ENCODE data around the gene SPRN.

Gene SPRN

DNA sequence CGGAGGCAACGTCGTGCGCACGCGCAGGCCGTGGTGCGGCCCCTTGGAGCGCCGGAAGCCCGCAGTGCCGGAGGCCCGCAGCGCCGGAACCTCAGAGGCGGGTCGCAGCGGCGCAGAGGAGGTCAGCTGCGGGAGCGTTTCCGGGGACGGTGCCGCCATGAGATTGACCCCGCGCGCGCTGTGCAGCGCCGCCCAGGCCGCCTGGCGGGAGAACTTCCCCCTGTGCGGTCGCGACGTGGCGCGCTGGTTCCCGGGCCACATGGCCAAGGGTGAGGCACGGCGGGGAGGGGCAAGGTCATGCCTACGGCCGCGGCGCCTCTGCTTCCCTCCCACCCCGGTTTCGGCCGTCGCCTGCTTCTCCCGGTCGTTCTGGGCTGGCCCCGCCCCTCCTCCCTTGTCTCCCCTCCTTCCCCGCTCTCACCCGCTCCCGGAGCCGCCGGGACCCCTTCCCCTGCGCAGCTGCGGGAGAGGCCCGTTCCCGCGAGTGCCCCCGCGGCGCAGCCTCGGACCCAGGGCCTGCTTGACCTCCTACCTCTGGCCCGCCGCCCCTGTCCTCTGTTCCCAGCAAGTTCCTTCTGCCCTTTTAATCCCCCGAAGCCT lies 30.3 kb downstream of the SPRN start, which contains the start of gene MTG1:
MTG1 (plus strand) TSS at position 94 of the 600 bp plus-strand sequence; CDS start at position 158, 64 bp downstream.
- peaks cover 19 to 26% of the 10 kb centered on the region in 2 experiments for H3K4me1 ChIP-seq (ENCODE audit: control insufficient read depth in 1 of 2, insufficient read depth in 1 of 2, low read depth in 1 of 2, low read length in 1 of 2)
- peaks cover 14% of the 10 kb centered on the region for H3K36me3 ChIP-seq
- H3K27ac ChIP-seq: peak within 1 kb of the TSS; percentile 75
- TF ChIP-seq CTCF (IDR thresholded peaks at IDR 0.05): peak; percentile 62
- peak within 1 kb of the TSS; percentile 64 to 88 for H3K4me3 ChIP-seq (ENCODE audit: low read depth in 1 of 2, low read length in 1 of 2)
- no peaks in the 10 kb centered on the region for H3K27me3 ChIP-seq
- H3K9me3 ChIP-seq: no peaks in the 10 kb centered on the region

DNA sequence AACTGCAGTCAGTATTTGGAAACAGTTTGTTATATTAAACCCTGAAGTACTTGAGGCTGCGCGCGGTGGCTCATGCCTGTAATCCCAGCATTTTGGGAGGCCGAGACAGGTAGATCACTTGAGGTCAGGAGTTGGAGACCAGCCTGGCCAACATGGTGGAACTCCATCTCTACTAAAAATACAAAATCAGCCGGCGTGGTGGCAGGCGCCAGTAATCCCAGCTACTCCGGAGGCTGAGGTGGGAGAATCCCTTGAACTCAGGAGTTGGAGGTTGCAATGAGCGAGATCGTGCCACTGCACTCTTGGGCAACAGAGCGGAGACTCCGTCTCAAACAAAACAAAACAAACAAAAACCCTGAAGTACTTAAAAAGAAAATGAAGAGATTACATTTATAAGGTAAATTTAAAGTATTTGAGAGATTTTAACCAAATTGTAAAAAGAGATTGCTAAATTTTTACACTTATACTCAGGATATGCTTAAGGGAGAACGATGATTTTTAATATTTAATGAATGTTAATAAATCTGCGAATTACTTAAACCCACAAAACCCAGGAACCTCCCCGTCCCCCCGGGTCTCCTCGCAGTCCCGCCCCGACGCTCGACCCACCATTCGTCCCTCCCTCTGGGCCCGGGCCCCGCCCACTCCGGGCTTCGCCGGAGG lies 30.9 kb downstream of the SPRN start:
- peaks cover 9% of the 10 kb centered on the region for H3K36me3 ChIP-seq
- peak overlapping the region; percentile 64 to 88 for H3K4me3 ChIP-seq (ENCODE audit: low read depth in 1 of 2, low read length in 1 of 2)
- H3K9me3 ChIP-seq: no peaks in the 10 kb centered on the region
- H3K4me1 ChIP-seq (ENCODE audit: control insufficient read depth in 1 of 2, insufficient read depth in 1 of 2, low read depth in 1 of 2, low read length in 1 of 2): peaks cover 23 to 28% of the 10 kb centered on the region in 2 experiments
- H3K27ac ChIP-seq: peak overlapping the region; percentile 75
- TF ChIP-seq CTCF (IDR thresholded peaks at IDR 0.05): no peak
- H3K27me3 ChIP-seq: no peaks in the 10 kb centered on the region

DNA sequence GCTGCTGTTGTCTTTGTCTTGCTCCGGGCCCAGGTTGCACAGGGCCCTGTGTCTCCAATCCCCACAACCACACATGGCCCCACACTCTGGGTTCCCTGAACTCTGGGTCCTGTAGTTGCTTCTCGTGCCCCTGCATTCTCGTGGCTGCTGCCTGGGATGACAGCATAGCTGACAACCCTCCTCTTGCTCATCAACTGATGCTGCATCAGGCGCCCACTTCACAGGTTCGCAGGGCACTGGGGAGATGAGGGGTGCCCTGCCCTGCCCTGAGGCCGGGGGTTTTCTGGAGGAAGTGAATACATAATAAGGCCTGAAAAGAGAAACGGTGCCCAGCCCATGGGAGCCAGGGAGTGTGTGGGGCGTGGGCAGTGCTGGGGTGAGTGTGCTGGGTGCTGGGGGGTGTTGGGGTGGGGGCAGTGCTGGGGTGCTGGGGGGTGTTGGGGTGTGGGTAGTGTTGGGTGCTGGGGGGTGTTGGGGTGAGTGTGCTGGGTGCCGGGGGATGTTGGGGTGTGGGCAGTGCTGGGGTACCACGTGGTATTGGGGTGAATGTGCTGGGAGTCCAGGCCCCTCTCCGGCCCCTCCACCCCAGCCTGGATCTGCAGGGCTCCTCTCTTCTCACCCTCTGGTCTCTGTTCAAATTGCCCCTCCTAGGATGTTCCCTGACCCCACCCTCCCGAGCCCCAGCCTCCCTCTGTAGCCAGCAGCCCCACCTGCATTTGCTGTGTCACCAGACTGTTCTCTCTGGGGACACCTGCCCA lies 32.5 kb downstream of the SPRN start:
- Histone ChIP-seq H3K4me1 (ENCODE audit: control insufficient read depth in 1 of 2, insufficient read depth in 1 of 2, low read depth in 1 of 2, low read length in 1 of 2) (peaks cover 23 to 28% of the 10 kb centered on the region in 2 experiments), H3K27ac (no peak overlapping the region), H3K4me3 (ENCODE audit: low read depth in 1 of 2, low read length in 1 of 2) (no peak overlapping the region), H3K9me3 (no peaks in the 10 kb centered on the region), H3K36me3 (no peaks in the 10 kb centered on the region), H3K27me3 (no peaks in the 10 kb centered on the region)
- TF ChIP-seq CTCF (IDR thresholded peaks at IDR 0.05): no peak

GRCh38 chr10:133391249-133391635 lies 33.2 kb downstream of the SPRN start:
- no peak overlapping the region for H3K4me3 ChIP-seq (ENCODE audit: low read depth in 1 of 2, low read length in 1 of 2)
- H3K27ac ChIP-seq: no peak overlapping the region
- no peaks in the 10 kb centered on the region for H3K27me3 ChIP-seq
- no peaks in the 10 kb centered on the region for H3K9me3 ChIP-seq
- peaks cover 23 to 28% of the 10 kb centered on the region in 2 experiments for H3K4me1 ChIP-seq (ENCODE audit: control insufficient read depth in 1 of 2, insufficient read depth in 1 of 2, low read depth in 1 of 2, low read length in 1 of 2)
- no peaks in the 10 kb centered on the region for H3K36me3 ChIP-seq
- TF ChIP-seq CTCF (IDR thresholded peaks at IDR 0.05): no peak

DNA sequence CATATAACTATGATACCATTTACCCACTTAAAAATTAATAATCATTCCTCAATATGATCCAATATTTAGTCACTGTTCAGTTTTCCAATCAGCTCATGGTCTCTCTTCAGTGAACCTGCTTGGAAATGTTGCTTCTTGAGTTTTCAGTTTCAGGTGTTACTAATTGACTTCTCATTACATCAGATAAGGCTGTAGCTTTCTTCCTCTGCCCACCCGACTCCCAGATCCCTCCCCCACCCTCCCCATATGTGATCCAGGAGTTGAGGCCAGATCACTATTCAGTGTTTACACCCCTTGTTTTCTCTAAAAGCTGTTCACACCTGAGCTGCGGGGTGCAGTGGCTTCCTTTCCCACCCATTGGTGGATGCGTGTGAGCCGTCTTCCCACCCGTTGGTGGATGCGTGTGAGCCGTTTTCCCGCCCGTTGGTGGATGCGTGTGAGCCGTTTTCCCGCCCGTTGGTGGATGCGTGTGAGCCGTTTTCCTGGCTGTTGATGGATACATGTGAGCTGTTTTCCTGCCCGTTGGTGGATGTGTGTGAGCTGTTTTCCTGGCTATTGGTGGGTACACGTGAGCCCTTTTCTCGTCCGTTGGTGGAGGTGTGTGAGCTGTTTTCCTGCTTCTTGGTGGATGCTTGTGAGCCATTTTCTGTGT lies 33.7 kb downstream of the SPRN start:
- Histone ChIP-seq H3K4me3 (ENCODE audit: low read depth in 1 of 2, low read length in 1 of 2) (no peak overlapping the region), H3K9me3 (no peaks in the 10 kb centered on the region), H3K27me3 (no peaks in the 10 kb centered on the region), H3K36me3 (no peaks in the 10 kb centered on the region), H3K27ac (no peak overlapping the region), H3K4me1 (ENCODE audit: control insufficient read depth in 1 of 2, insufficient read depth in 1 of 2, low read depth in 1 of 2, low read length in 1 of 2) (peaks cover 23 to 28% of the 10 kb centered on the region in 2 experiments)
- TF ChIP-seq CTCF (IDR thresholded peaks at IDR 0.05): no peak
